C4-2B (cell line): ENCODE data around the gene RGS11.

Source experiments
- H3K27ac ChIP-seq: fragments of 450-650 bp; 2 replicates; pipeline ENCODE4 v1.5.1; 2017
- CTCF ChIP-seq: fragments of 450-650 bp; conservative IDR thresholded peaks from 2 replicates; pipeline ENCODE4 v1.5.1; 2017; ENCODE audit warnings: mild to moderate bottlenecking
- ZFX ChIP-seq: fragments of 450-650 bp; IDR thresholded peaks from 2 replicates; pipeline ENCODE4 v1.6.1; 2017

Gene RGS11

GRCh38 chr16:317583-317982 is 41.8 kb upstream of the RGS11 start:
- no peak overlapping the region for H3K27ac ChIP-seq
- no peak for TF ChIP-seq ZFX
- TF ChIP-seq CTCF = no peak

GRCh38 chr16:316741-317464 is 41.2 kb upstream of the RGS11 start:
- no peak overlapping the region for H3K27ac ChIP-seq
- TF ChIP-seq ZFX = no peak
- TF ChIP-seq CTCF = no peak

DNA sequence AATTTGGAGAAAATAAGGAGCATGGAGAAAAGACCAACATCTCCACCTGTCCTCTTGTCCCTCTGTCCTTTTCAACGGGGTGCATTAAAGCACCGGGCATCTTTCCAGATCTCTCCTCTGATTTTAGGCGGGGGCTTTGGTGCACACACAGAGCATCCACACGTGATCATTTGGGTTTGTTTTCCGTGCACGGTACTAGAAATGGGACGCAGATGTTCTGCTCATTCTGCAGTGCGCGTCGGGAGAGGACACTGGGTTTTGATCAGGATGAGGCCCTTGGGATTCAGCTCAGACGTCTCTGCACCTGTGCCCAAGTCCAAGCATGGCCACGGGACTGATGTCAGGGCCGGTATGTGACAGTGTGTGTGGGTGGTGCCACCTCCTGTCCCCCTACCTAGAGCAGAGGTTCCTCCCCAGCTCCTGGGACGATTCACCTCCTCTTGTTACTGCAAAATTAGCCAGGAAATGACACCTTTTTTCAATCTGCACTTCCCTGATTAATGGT is 39.1 kb upstream of the RGS11 start:
- no peak for TF ChIP-seq CTCF
- TF ChIP-seq ZFX = no peak
- no peak overlapping the region for H3K27ac ChIP-seq

- TF ChIP-seq CTCF (no peak), ZFX (no peak)
- H3K27ac ChIP-seq = no peak overlapping the region
Measured at GRCh38 chr16:314351-314750, 38.6 kb upstream of the RGS11 start.

GRCh38 chr16:311725-312124 is 36.0 kb upstream of the RGS11 start:
- no peak overlapping the region for H3K27ac ChIP-seq
- TF ChIP-seq CTCF = no peak
- no peak for TF ChIP-seq ZFX

DNA sequence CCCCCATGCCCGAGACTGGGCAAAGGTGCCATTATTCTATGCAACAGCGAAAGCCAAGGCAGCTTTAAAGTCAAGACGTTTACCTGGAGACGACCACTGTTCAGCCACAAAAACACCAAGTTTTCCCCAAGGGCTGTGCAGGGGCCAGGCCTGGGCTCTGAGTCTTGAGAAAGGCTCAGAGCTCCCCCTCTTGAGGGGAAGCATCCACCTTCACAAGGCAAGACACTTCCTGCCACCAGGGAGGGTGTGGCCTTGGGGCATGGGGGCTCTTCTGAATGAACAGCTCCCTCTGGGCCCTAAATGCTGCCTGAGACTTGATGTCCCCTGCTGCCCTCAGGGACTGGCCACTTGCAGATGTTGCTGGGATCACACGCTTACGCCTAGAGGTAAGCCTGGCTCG is 33.7 kb upstream of the RGS11 start:
- no peak overlapping the region for H3K27ac ChIP-seq
- TF ChIP-seq ZFX = no peak
- TF ChIP-seq CTCF = no peak

DNA sequence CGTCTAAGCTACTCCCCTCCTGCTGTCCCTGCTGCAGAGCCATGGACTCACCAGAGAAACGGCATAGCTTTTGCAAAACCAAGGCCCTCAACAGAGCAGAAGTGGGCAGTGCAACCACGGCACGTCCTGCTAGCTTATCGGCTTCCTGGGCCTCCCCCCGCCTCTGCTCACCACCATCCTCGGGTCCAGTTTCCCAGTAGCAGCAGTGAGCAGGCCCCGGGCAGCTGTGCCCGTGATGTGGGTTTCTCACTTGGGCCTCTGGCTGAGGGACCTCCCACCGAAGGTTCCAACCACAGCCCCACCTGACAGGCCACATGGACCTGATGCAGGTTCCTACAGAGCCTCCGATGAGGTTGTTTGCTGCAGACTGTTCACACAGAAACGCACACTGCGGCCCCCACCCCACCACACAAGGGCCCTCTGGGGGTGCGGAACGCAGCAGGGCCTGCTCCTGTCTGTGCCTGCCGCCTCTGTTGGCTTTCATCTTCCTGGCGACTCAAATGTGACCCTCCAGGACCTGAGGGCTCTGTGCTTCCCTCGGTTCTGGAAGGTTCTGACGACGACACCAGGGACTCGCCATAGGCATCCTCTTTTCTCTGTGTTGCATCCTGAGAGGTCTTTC is 32.1 kb upstream of the RGS11 start:
- TF ChIP-seq CTCF (no peak), ZFX (no peak)
- H3K27ac ChIP-seq = no peak overlapping the region
